Endothelial cell of umbilical vein (primary cell): ENCODE measurements around the gene CWC27. TPM values are rescaled to one million over a fixed set of nuclear protein-coding genes. Genes with fewer than 3 reads are reported as not detected.

ENCODE experiments used
- BruUV-seq: library from RNA; stranded (reverse); fragments of 400-500 nt; replicated peaks from 2 replicates; lab custom pipeline; 2021; lab: Mats Ljungman, UMichigan
- CTCF ChIA-PET: fragments of 300-600, 350-600 bp; sonication (Branson Sonifier 250); formaldehyde crosslinking; loops from one replicate; lab custom pipeline; 2021; ENCODE audit warnings: antibody characterized with exemption, inconsistent platforms; lab: Charles Lee
- POLR2A ChIA-PET: fragments of 300-600, 350-600 bp; sonication (Branson Sonifier 250); formaldehyde crosslinking; loops from one replicate; lab custom pipeline; 2021; ENCODE audit warnings: antibody characterized with exemption, inconsistent platforms; lab: Charles Lee
- DNase-seq: peaks from one replicate; pipeline ENCODE4 v3.0.0-alpha.2; 2011; ENCODE audit warnings: low read depth, low spot score
- FAIRE-seq: peaks from 2 replicates; lab custom pipeline; 2011; peaks lifted over from hg19 to GRCh38; lab: Jason Lieb, UNC
- H2AFZ ChIP-seq: 2 replicates; pipeline ENCODE4 v1.6.0; 2012; ENCODE audit warnings: low read depth, low read length, control low read depth, inconsistent platforms
- H3K27ac ChIP-seq: 2 replicates; pipeline ENCODE4 v1.5.1; 2011; ENCODE audit warnings: low read depth, mild to moderate bottlenecking, control low read depth, low read length, moderate library complexity; ENCODE audit not compliant: insufficient read depth
- H3K27me3 ChIP-seq, 2 experiments: 2 replicates each; pipeline versions ENCODE4 v1.6.0 to v1.6.1; 2011; ENCODE audit warnings: low read length in 2 of 2, mixed read lengths in 1 of 2; ENCODE audit not compliant: control insufficient read depth in 2 of 2, insufficient read depth in 2 of 2
- H3K36me3 ChIP-seq, 2 experiments: 2 replicates in 1 of 2; 3 replicates in 1 of 2; pipeline ENCODE4 v1.5.1; 2011; ENCODE audit warnings: low read length in 2 of 2, mild to moderate bottlenecking in 1 of 2, moderate library complexity in 1 of 2; ENCODE audit not compliant: control insufficient read depth in 2 of 2, insufficient read depth in 2 of 2; ENCODE audit errors: extremely low read depth in 1 of 2
- H3K4me1 ChIP-seq: 3 replicates; pipeline ENCODE4 v1.5.1; 2011; ENCODE audit warnings: mild to moderate bottlenecking, low read length; ENCODE audit not compliant: control insufficient read depth, insufficient read depth; ENCODE audit errors: extremely low read depth
- H3K4me2 ChIP-seq: 2 replicates; pipeline ENCODE4 v1.6.1; 2011; ENCODE audit warnings: low read length, control low read depth, mixed read lengths; ENCODE audit not compliant: insufficient read depth
- H3K4me3 ChIP-seq, 3 experiments: fragments of 200-600 bp in 1 of 3; sonication (generic), shearing (Covaris generic) in 1 of 3; replicated peaks in 1 of 3; 2 replicates each; pipeline ENCODE4 v1.5.1; 2011 to 2016; ENCODE audit warnings: control low read depth in 3 of 3, low read length in 3 of 3, mild to moderate bottlenecking in 2 of 3, inconsistent platforms in 1 of 3, low read depth in 1 of 3, moderate library complexity in 1 of 3; ENCODE audit not compliant: insufficient read depth in 1 of 3
- H3K79me2 ChIP-seq: 2 replicates; pipeline ENCODE4 v1.6.0; 2012; ENCODE audit warnings: low read length, inconsistent platforms; ENCODE audit not compliant: control insufficient read depth, insufficient read depth
- H3K9ac ChIP-seq: replicated peaks from 2 replicates; pipeline ENCODE3; 2011; ENCODE audit warnings: low read length, control low read depth; ENCODE audit not compliant: insufficient read depth; ENCODE audit errors: extremely low read depth
- H3K9me1 ChIP-seq: replicated peaks from 3 replicates; pipeline ENCODE4 v1.6.0; 2011; ENCODE audit warnings: mild to moderate bottlenecking, low read length; ENCODE audit not compliant: control insufficient read depth, insufficient read depth; ENCODE audit errors: extremely low read depth
- H3K9me3 ChIP-seq: replicated peaks from 2 replicates; pipeline ENCODE4 v1.5.1; 2012; ENCODE audit warnings: low read length, inconsistent platforms; ENCODE audit not compliant: control insufficient read depth, insufficient read depth
- H4K20me1 ChIP-seq: replicated peaks from 2 replicates; pipeline ENCODE3; 2011; ENCODE audit warnings: mild to moderate bottlenecking, low read length; ENCODE audit not compliant: control insufficient read depth, insufficient read depth; ENCODE audit errors: extremely low read depth
- CTCF ChIP-seq, 2 donors: IDR thresholded peaks; 1 replicate in 1 of 2; 2 replicates in 1 of 2; pipeline ENCODE4 v1.5.1; 2011; ENCODE audit warnings: low read length in 2 of 2, mild to moderate bottlenecking in 2 of 2, moderate library complexity in 2 of 2, control low read depth in 1 of 2, inconsistent platforms in 1 of 2, low read depth in 1 of 2; ENCODE audit not compliant: insufficient read depth in 1 of 2; ENCODE audit errors: extremely low read depth in 1 of 2
- EZH2 ChIP-seq: IDR thresholded peaks from 2 replicates; pipeline ENCODE4 v1.6.1; 2012; ENCODE audit warnings: borderline replicate concordance, low read depth, mild to moderate bottlenecking, moderate library complexity, low read length, inconsistent platforms; ENCODE audit not compliant: severe bottlenecking
- FOS ChIP-seq: IDR thresholded peaks from 2 replicates; pipeline ENCODE4 v1.6.1; 2011; ENCODE audit warnings: mild to moderate bottlenecking, low read length, moderate library complexity, borderline replicate concordance; ENCODE audit not compliant: insufficient read depth
- GATA2 ChIP-seq: IDR thresholded peaks from 2 replicates; pipeline ENCODE4 v1.7.0; 2011; ENCODE audit warnings: low read depth, mild to moderate bottlenecking, moderate library complexity, mixed read lengths, low read length; ENCODE audit not compliant: insufficient read length, insufficient read depth
- JUN ChIP-seq: IDR thresholded peaks from 2 replicates; pipeline ENCODE4 v1.6.1; 2011; ENCODE audit warnings: borderline replicate concordance, low read depth; ENCODE audit not compliant: insufficient read length, insufficient read depth
- MYC ChIP-seq: IDR thresholded peaks from one replicate; pipeline ENCODE4 v1.6.1; 2011; ENCODE audit warnings: mild to moderate bottlenecking, low read depth, low read length
- POLR2A ChIP-seq: IDR thresholded peaks from 2 replicates; pipeline ENCODE4 v1.6.1; 2012; ENCODE audit warnings: low read depth, mild to moderate bottlenecking, control low read depth, low read length
- POLR2AphosphoS5 ChIP-seq: IDR thresholded peaks from 2 replicates; pipeline ENCODE4 v1.6.1; 2012; ENCODE audit warnings: low read depth, mild to moderate bottlenecking, control low read depth, low read length, moderate library complexity; ENCODE audit not compliant: insufficient read depth
- dilution Hi-C: fragments of 300-500 bp; cut with MboI; formaldehyde crosslinking; loops from one replicate; pipeline ENCODE4 v1.15.0; 2019; ENCODE audit warnings: low sequenced_read_pairs; ENCODE audit not compliant: extremely low pct_ligation_motif_present
- intact Hi-C: fragments of 100-400 bp; cut with micrococcal nuclease; formaldehyde crosslinking; loops from one replicate; pipeline ENCODE4 v1.10.0; 2022
- polyA plus RNA-seq, 4 experiments: library from polyadenylated mRNA; depleted of rRNA in 3 of 4; stranded (reverse) in 3 of 4; unstranded in 1 of 4; fragments of >200 nt; gene quantifications; 2 replicates each; pipeline versions ENCODE4 v1.2.1 to v1.2.3, GENCODE V29; 2011 to 2012; ENCODE audit warnings: missing spikeins in 1 of 4
- total RNA-seq: library from RNA; stranded (reverse); gene quantifications from 2 replicates; pipeline ENCODE4 v1.2.3, GENCODE V29; 2021
- TF ChIP-seq, protein P1 (sequence below): IDR thresholded peaks from 2 replicates; pipeline ENCODE4 v1.6.1; 2011; ENCODE audit not compliant: insufficient read depth, insufficient read length

Gene CWC27
- total and polyA plus RNA-seq, 2 donors (not counting 3 experiments of a cell fraction or from before 2014, with no cell fraction given) = 11.9 to 23.8 TPM

DNA sequence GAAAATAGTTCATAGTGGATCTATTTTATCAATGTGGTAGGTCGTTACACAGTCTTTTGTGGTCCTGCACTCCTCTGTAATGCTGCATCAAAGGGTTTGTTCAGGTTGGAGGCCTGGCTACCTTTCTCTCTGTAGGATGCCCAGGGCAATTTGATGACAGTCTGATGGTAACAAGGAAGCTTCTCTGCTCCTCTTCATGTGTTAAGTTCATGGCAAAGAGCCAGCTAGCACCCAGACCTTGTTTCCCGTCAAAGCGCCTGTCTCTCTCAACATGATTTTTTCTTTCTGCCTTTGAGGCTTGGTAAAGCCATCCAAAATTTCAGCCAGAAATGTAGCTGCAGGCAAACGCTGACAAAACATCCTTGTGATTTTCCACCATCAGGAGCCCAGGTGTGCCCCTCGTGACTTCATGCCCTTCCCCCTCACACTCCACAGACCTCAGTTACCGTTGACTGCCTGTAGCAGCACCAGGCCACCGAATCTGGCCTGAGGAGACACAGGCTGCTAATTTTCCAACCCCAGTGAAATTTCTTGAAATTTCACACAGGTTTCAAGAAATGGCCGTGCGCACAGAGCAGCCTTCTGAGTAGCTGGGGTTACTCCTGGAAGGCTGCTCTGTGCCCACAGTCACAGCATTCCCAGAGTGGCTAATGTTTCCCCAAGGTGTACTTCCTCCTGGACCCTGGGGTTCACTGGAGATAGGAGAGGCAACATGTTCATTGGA is 292.7 kb downstream of the CWC27 start:
- Histone ChIP-seq H3K4me2 (no peak overlapping the region), H4K20me1 (no peaks in the 10 kb centered on the region), H3K79me2 (no peaks in the 10 kb centered on the region), H3K4me3 (no peak overlapping the region), H3K36me3 (no peaks in the 10 kb centered on the region), H3K9me3 (no peaks in the 10 kb centered on the region), H3K4me1 (peaks cover 14% of the 10 kb centered on the region), H3K9me1 (no peaks in the 10 kb centered on the region), H3K9ac (no peak overlapping the region), H2AFZ (no peak overlapping the region), H3K27me3 (no peaks in the 10 kb centered on the region), H3K27ac (no peak overlapping the region)
- no peak for FAIRE-seq
- ChIA-PET POLR2A (no interaction called here), CTCF (interaction anchor here (1.6 kb wide), 1 partner anchor 13 kb away, joined by 4 read pairs; no protein-coding TSS in a partner anchor)
- dilution Hi-C loops (no loop called here), intact Hi-C loops (no loop called here)
- DNase-seq = no peak
- TF ChIP-seq POLR2AphosphoS5 = no peak
- no peak for TF ChIP-seq EZH2
- TF ChIP-seq, protein P1, sequence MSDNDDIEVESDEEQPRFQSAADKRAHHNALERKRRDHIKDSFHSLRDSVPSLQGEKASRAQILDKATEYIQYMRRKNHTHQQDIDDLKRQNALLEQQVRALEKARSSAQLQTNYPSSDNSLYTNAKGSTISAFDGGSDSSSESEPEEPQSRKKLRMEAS = no peak
- no peak for TF ChIP-seq JUN
- TF ChIP-seq POLR2A = no peak
- no peak for TF ChIP-seq CTCF (IDR thresholded peaks at IDR 0.05; ENCODE audit: extremely low read depth in 1 of 2, insufficient read depth in 1 of 2, low read depth in 1 of 2, low read length in 2 of 2)
- TF ChIP-seq FOS = no peak
- TF ChIP-seq GATA2 = no peak
- TF ChIP-seq MYC = no peak
- BruUV-seq = no TSS peak
